HepG2 (cell line): ENCODE results near the gene WTAP. TPM values are rescaled to one million over a fixed set of nuclear protein-coding genes. Genes with fewer than 3 reads are reported as not detected.

ENCODE experiments used
- BATF2 ChIP-seq: sonication (generic); formaldehyde crosslinking; IDR thresholded peaks from 2 replicates; pipeline ENCODE4 v1.8.0; 2022; ENCODE audit warnings: mild to moderate bottlenecking, missing genetic modification reagents, moderate library complexity
- DNMT1 ChIP-seq: sonication (generic); formaldehyde crosslinking; IDR thresholded peaks from 2 replicates; pipeline ENCODE4 v1.5.1; 2020; ENCODE audit warnings: mild to moderate bottlenecking, missing genetic modification reagents
- FOXJ3 ChIP-seq: sonication (generic); formaldehyde crosslinking; IDR thresholded peaks from 2 replicates; pipeline ENCODE4 v1.4.0; 2020; ENCODE audit warnings: missing genetic modification reagents, mild to moderate bottlenecking, borderline replicate concordance
- GMEB2 ChIP-seq: IDR thresholded peaks from 2 replicates; pipeline ENCODE4 v1.6.1; 2016; ENCODE audit warnings: missing biosample characterization, missing genetic modification reagents, low read depth
- MIXL1 ChIP-seq: IDR thresholded peaks from 2 replicates; pipeline ENCODE4 v1.6.1; 2016
- RERE ChIP-seq: IDR thresholded peaks from 2 replicates; pipeline ENCODE4 v1.6.1; 2016; ENCODE audit warnings: low read depth, missing genetic modification reagents, missing compliant biosample characterization
- SP1 ChIP-seq, 2 experiments: fragments of 450-650 bp in 1 of 2; sonication (generic) in 1 of 2; formaldehyde crosslinking in 1 of 2; IDR thresholded peaks; 2 replicates each; pipeline versions ENCODE4 v1.4.0 to v1.6.1; 2016 to 2020; ENCODE audit warnings: missing genetic modification reagents in 1 of 2
- SRY ChIP-seq: sonication (generic); formaldehyde crosslinking; IDR thresholded peaks from 2 replicates; pipeline ENCODE4 v1.8.0; 2022; ENCODE audit warnings: mild to moderate bottlenecking, missing genetic modification reagents
- TP53 ChIP-seq: sonication (generic); formaldehyde crosslinking; conservative IDR thresholded peaks from 2 replicates; pipeline ENCODE4 v1.4.0; 2020; ENCODE audit warnings: missing genetic modification reagents
- YEATS4 ChIP-seq: sonication (generic); formaldehyde crosslinking; IDR thresholded peaks from 2 replicates; pipeline ENCODE4 v1.4.0; 2020; ENCODE audit warnings: missing genetic modification reagents, borderline replicate concordance
- ZBTB38 ChIP-seq: sonication (generic); formaldehyde crosslinking; IDR thresholded peaks from 2 replicates; pipeline ENCODE4 v1.5.1; 2020; ENCODE audit warnings: mild to moderate bottlenecking, missing genetic modification reagents
- ZNF468 ChIP-seq: sonication (generic); formaldehyde crosslinking; IDR thresholded peaks from 2 replicates; pipeline ENCODE4 v1.8.0; 2022; ENCODE audit warnings: mild to moderate bottlenecking, moderate library complexity, missing genetic modification reagents
- ZNF556 ChIP-seq: sonication (generic); formaldehyde crosslinking; IDR thresholded peaks from 2 replicates; pipeline ENCODE4 v1.4.0; 2020; ENCODE audit warnings: mild to moderate bottlenecking, missing genetic modification reagents, borderline replicate concordance
- ZXDC ChIP-seq: sonication (generic); formaldehyde crosslinking; IDR thresholded peaks from 2 replicates; pipeline ENCODE4 v1.5.0; 2020; ENCODE audit warnings: mild to moderate bottlenecking, missing genetic modification reagents
- polyA plus RNA-seq, 8 experiments: library from polyadenylated mRNA; depleted of rRNA in 3 of 8; stranded (reverse) in 7 of 8; unstranded in 1 of 8; fragments of >200 nt; fragmentation: Illumina TruSeq in 4 of 8; extraction: Trizol in 4 of 8; gene quantifications; 2 replicates each; pipeline versions ENCODE4 v1.2.1 to v1.2.3, GENCODE V29; 2011 to 2016; ENCODE audit warnings: low read depth in 4 of 8, missing spikeins in 1 of 8, mixed read lengths in 1 of 8; ENCODE audit not compliant: insufficient read depth in 1 of 8
- total RNA-seq, 5 experiments: library from RNA; depleted of rRNA; stranded (reverse); fragments of >200 nt; fragmentation: Illumina TruSeq; extraction: Trizol; gene quantifications; 2 replicates each; pipeline ENCODE4 v1.2.3, GENCODE V29; 2016; ENCODE audit warnings: low read depth in 1 of 5

The WTAP gene
- total and polyA plus RNA-seq, 2 of the 13 experiments (the other 11 are each of a cell fraction or from before 2014, with no cell fraction given) = 31.6 to 167 TPM

- TF ChIP-seq SP1 (IDR thresholded peaks at IDR 0.05) (0 out of 2 replicates have a peak, but pooled peaks have one; percentile 17), SP1 (CRISPR knock-in tag; IDR thresholded peaks at IDR 0.05) (peak; percentile 97), ZNF468 (CRISPR knock-in tag) (peak; percentile 98; the same call in 1 of the 2 replicates), TP53 (CRISPR knock-in tag) (peak; percentile 95), MIXL1 (CRISPR knock-in tag) (peak; percentile 98), YEATS4 (CRISPR knock-in tag) (peak; percentile 100), BATF2 (CRISPR knock-in tag) (peak; percentile 97), DNMT1 (peak; percentile 99; the same call in 1 of the 2 replicates), FOXJ3 (CRISPR knock-in tag) (peak; percentile 95), ZNF556 (CRISPR knock-in tag) (peak; percentile 98), ZBTB38 (peak; percentile 98), GMEB2 (CRISPR knock-in tag) (peak; percentile 65; the same call in 1 of the 2 replicates), SRY (CRISPR knock-in tag) (peak; percentile 96), ZXDC (CRISPR knock-in tag) (peak; percentile 71; the same call in 1 of the 2 replicates), RERE (CRISPR knock-in tag) (peak; percentile 16; the same call in 1 of the 2 replicates)
Observed at GRCh38 chr6:159726918-159727716, at the start of gene WTAP (continued).
